ENCODE data around the gene ZXDC. TPM values are rescaled to one million over a fixed set of nuclear protein-coding genes. Genes with fewer than 3 reads are reported as not detected.

ZXDC gene
- total RNA-seq, 4 donors from 2014 or later = 54.0 to 77.4 (median 68.0) TPM

DNA sequence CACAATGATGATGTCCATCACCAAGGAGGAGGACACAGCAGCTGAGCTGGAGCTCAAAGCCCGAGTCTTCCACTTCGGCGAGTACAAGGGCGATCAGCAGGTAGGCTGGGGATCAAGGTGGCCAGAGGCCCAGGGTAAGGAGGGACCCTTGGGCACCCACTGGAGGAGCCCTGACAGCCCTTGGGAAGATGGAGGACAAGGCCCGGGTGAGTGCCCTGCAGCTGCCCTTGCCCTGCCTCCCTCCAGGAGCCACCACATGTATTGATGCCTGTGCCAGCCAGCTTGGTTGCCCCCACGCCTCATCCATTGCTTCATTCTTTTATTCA lies 42.6 kb downstream of the ZXDC start:
- TF ChIP-seq CTCF (IDR thresholded peaks at IDR 0.05) = no peak
- no peak for TF ChIP-seq POLR2A (IDR thresholded peaks at IDR 0.05)
- TF ChIP-seq EP300 (IDR thresholded peaks at IDR 0.05) = no peak
- WGBS, 2 donors = 93 to 96% methylated on average over 6 of the region's 6 CpGs
- no peak for DNase-seq (ENCODE audit: low spot score in 2 of 2)
- Histone ChIP-seq H3K9me3 (peaks cover 0 to 26% (median 0%) of the 10 kb centered on the region in 4 donors), H3K27me3 (no peaks in the 10 kb centered on the region), H3K4me3 (no peak overlapping the region), H3K4me1 (no peaks in the 10 kb centered on the region), H3K36me3 (peaks cover 0 to 65% (median 0%) of the 10 kb centered on the region in 3 donors), H3K27ac (no peak overlapping the region)

GRCh38 chr3:126432361-126433104 lies 43.2 kb downstream of the ZXDC start:
- TF ChIP-seq POLR2A (IDR thresholded peaks at IDR 0.05) (no peak), CTCF (IDR thresholded peaks at IDR 0.05) (no peak), EP300 (IDR thresholded peaks at IDR 0.05) (no peak)
- Histone ChIP-seq H3K4me1 (no peaks in the 10 kb centered on the region), H3K27me3 (no peaks in the 10 kb centered on the region), H3K36me3 (peaks cover 0 to 63% (median 0%) of the 10 kb centered on the region in 3 donors), H3K4me3 (no peak overlapping the region), H3K27ac (no peak overlapping the region), H3K9me3 (peaks cover 0 to 32% (median 0%) of the 10 kb centered on the region in 4 donors)
- WGBS, 2 donors = 80 to 82% methylated on average over 4 of the region's 4 CpGs
- no peak for DNase-seq (ENCODE audit: low spot score in 2 of 2)

GRCh38 chr3:126431103-126431534 lies 44.6 kb downstream of the ZXDC start:
- TF ChIP-seq POLR2A (IDR thresholded peaks at IDR 0.05) (no peak), EP300 (IDR thresholded peaks at IDR 0.05) (no peak), CTCF (IDR thresholded peaks at IDR 0.05) (no peak)
- H3K4me3 ChIP-seq = no peak overlapping the region
- H3K9me3 ChIP-seq = peaks cover 0 to 46% (median 0%) of the 10 kb centered on the region in 4 donors
- H3K27me3 ChIP-seq = no peaks in the 10 kb centered on the region
- no peaks in the 10 kb centered on the region for H3K4me1 ChIP-seq
- no peak for DNase-seq (ENCODE audit: low spot score in 2 of 2)
- H3K36me3 ChIP-seq = peaks cover 0 to 58% (median 0%) of the 10 kb centered on the region in 3 donors
- H3K27ac ChIP-seq = no peak overlapping the region
- 80 to 89% methylated on average over 1 of the region's 1 CpG for WGBS, 2 donors

DNA sequence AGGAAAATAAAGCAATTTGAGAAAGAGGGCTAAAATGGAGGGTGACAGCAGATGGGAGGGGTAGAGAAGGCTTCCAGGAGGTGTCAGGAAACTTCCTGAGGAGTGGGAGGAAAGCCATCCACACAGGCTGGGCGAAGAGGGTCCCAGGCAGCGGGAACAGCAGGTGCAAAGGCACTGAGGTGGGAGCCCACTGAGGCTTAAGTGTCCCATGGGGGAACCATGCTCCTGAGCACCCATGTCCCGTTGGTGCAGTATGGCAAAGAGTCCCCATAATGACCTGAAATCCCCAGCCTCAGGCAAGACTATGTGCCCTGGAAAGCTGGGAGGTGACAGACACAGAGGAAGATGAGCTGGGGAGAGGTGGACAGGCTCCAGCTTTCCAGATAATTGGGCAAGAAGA lies 50.9 kb downstream of the ZXDC start:
- no peak for DNase-seq (ENCODE audit: low spot score in 2 of 2)
- TF ChIP-seq POLR2A (IDR thresholded peaks at IDR 0.05) = no peak
- H3K4me1 ChIP-seq = no peaks in the 10 kb centered on the region
- peaks cover 0 to 33% (median 0%) of the 10 kb centered on the region in 3 donors for H3K36me3 ChIP-seq
- H3K27ac ChIP-seq = no peak overlapping the region
- WGBS, 2 donors = 85 to 93% methylated on average over 3 of the region's 3 CpGs
- H3K9me3 ChIP-seq = peaks cover 0 to 43% (median 3%) of the 10 kb centered on the region in 4 donors
- no peaks in the 10 kb centered on the region for H3K27me3 ChIP-seq
- H3K4me3 ChIP-seq = no peak overlapping the region

DNA sequence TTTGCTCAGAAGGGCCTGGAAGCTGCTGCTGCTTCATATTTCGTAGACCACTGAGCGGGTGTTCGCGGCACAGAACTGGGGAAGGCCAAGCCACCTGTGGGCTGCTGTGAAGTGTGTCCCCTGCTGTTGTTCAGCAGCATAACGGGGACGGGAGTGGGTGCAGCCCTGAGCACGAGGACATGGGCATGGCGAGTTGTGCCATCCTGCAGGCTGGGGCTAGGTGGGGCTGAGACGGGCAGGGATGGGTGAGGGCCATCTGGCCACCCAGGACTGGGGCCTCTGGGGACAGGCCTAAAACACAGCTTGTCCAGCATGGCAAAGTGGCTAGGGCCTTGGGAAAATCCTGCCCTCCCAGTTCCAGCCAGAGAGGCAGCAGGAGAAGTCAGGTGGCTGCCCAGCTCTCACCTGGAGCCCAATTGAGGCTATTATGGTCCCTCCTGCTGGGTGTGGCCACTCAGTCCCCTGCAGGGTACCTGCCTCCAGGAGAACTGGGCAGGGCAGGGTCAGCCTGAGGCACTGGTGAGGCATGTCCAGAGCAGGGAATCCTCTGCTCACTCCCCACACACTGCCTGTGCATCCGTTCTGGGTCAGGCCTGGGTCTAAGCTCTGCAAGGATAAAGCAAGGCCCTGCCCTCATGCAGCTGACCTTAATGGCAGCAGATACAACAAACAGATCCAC lies 51.5 kb downstream of the ZXDC start:
- DNase-seq (ENCODE audit: low spot score in 2 of 2) = no peak
- 91 to 93% methylated on average over 9 to 10 of the region's 10 CpGs for WGBS, 2 donors

More for the DNA sequence above, 51.5 kb downstream of the ZXDC start:
- H3K36me3 ChIP-seq = peaks cover 0 to 33% (median 0%) of the 10 kb centered on the region in 3 donors
- no peak for TF ChIP-seq POLR2A (IDR thresholded peaks at IDR 0.05)
- TF ChIP-seq EP300 (IDR thresholded peaks at IDR 0.05) = no peak
- no peak for TF ChIP-seq CTCF (IDR thresholded peaks at IDR 0.05)
- no peaks in the 10 kb centered on the region for H3K27me3 ChIP-seq
- no peak overlapping the region for H3K27ac ChIP-seq
- peaks cover 0 to 39% (median 3%) of the 10 kb centered on the region in 4 donors for H3K9me3 ChIP-seq
- H3K4me3 ChIP-seq = no peak overlapping the region
- no peaks in the 10 kb centered on the region for H3K4me1 ChIP-seq

Data from tibial nerve (tissue), 4 donors.